Left lobe of liver (tissue), 2 donors: ENCODE measurements around the gene GNRH2. TPM values are rescaled to one million over a fixed set of nuclear protein-coding genes. Genes with fewer than 3 reads are reported as not detected.
A peak's percentile ranks its signal among the peaks of the same experiment; 100 is the strongest.
"Not testable (repeated sequence)": the region's sequence is repeated elsewhere in the genome, so short reads cannot be mapped to it uniquely, and the experiment has no call there.

Experiments
- ATAC-seq: fragments of 200-7000 bp; cut with Tn5 transposase; one replicate; pipeline ENCODE4 v1.9.1; 2020; ENCODE audit warnings: mild to moderate bottlenecking, moderate library complexity
- DNase-seq: peaks from one replicate; pipeline ENCODE4 v3.0.0-alpha.2; 2020; ENCODE audit warnings: low spot score
- total RNA-seq: library from RNA; stranded (reverse); gene quantifications from one replicate; pipeline ENCODE4 v1.2.1, GENCODE V29; 2021
- donor health status: DM: no; HTN: no; CAD: no; lungs with moderate emphysema.
- donor health status: DM: no; HTN: yes; CAD: no.

GNRH2 gene
- total RNA-seq = 1.6 TPM

GRCh38 chr20:3043322-3043721, at the start of gene GNRH2:
TSS of gene GNRH2 (plus strand) at chr20:3043622. CDS start at chr20:3044415, 793 bp downstream.
- ATAC-seq = no peak
- no peak for DNase-seq

- ATAC-seq (no peak), DNase-seq (no peak)
Observed at GRCh38 chr20:2995796-2996195, 47.6 kb upstream of the GNRH2 start.

GRCh38 chr20:2998728-2999127, 44.7 kb upstream of the GNRH2 start:
- ATAC-seq (no peak), DNase-seq (no peak)

- DNase-seq (no peak), ATAC-seq (peak; percentile 89)
Observed at GRCh38 chr20:3000852-3001523, 42.4 kb upstream of the GNRH2 start.

GRCh38 chr20:3003416-3003815, 40.0 kb upstream of the GNRH2 start:
- DNase-seq (no peak), ATAC-seq (no peak)

- no peak for ATAC-seq
- no peak for DNase-seq
Observed at GRCh38 chr20:3010985-3011723, 32.3 kb upstream of the GNRH2 start.

GRCh38 chr20:3011752-3012151, 31.7 kb upstream of the GNRH2 start:
- DNase-seq = no peak

GRCh38 chr20:3013771-3014170, 29.7 kb upstream of the GNRH2 start:
- ATAC-seq (no peak), DNase-seq (no peak)

More at GRCh38 chr20:3011752-3012151, 31.7 kb upstream of the GNRH2 start:
- no peak for ATAC-seq

- ATAC-seq = no peak
- no peak for DNase-seq
Observed at GRCh38 chr20:3014179-3014578, 29.2 kb upstream of the GNRH2 start.

GRCh38 chr20:3014662-3015061, 28.8 kb upstream of the GNRH2 start:
- ATAC-seq = no peak
- no peak for DNase-seq

GRCh38 chr20:3015302-3015701, 28.1 kb upstream of the GNRH2 start:
- ATAC-seq, DNase-seq: not testable (repeated sequence)

GRCh38 chr20:3021327-3021726, 22.1 kb upstream of the GNRH2 start:
- ATAC-seq (no peak), DNase-seq (no peak)

GRCh38 chr20:3021777-3022176, 21.6 kb upstream of the GNRH2 start:
- no peak for DNase-seq
- no peak for ATAC-seq

- not testable (repeated sequence) for ATAC-seq, DNase-seq
Observed at GRCh38 chr20:3022559-3023490, 20.6 kb upstream of the GNRH2 start.

GRCh38 chr20:3027987-3028386, 15.4 kb upstream of the GNRH2 start:
- ATAC-seq = no peak

GRCh38 chr20:3031524-3032147, 11.8 kb upstream of the GNRH2 start:
- ATAC-seq = no peak
- DNase-seq = no peak

More at GRCh38 chr20:3027987-3028386, 15.4 kb upstream of the GNRH2 start:
- DNase-seq = no peak

GRCh38 chr20:3032624-3033023, 10.8 kb upstream of the GNRH2 start:
- ATAC-seq (peak; percentile 58), DNase-seq (no peak)

GRCh38 chr20:3037654-3038053, 5.8 kb upstream of the GNRH2 start:
- ATAC-seq (peak; percentile 65), DNase-seq (peak; percentile 61)

GRCh38 chr20:3038454-3038853, 5.0 kb upstream of the GNRH2 start:
- ATAC-seq (no peak), DNase-seq (no peak)

- ATAC-seq (no peak), DNase-seq (no peak)
Observed at GRCh38 chr20:3039426-3039825, 4.0 kb upstream of the GNRH2 start.

GRCh38 chr20:3040086-3040485, 3.3 kb upstream of the GNRH2 start:
- ATAC-seq = no peak
- DNase-seq = no peak
